ENCODE results near the gene ANKDD1B. TPM values are rescaled to one million over a fixed set of nuclear protein-coding genes. Genes with fewer than 3 reads are reported as not detected.
"Not testable (repeated sequence)": the region's sequence is repeated elsewhere in the genome, so short reads cannot be mapped to it uniquely, and the experiment has no call there.

Gene ANKDD1B
- total RNA-seq, 1 experiment from 2014 or later = 0.84 TPM

DNA sequence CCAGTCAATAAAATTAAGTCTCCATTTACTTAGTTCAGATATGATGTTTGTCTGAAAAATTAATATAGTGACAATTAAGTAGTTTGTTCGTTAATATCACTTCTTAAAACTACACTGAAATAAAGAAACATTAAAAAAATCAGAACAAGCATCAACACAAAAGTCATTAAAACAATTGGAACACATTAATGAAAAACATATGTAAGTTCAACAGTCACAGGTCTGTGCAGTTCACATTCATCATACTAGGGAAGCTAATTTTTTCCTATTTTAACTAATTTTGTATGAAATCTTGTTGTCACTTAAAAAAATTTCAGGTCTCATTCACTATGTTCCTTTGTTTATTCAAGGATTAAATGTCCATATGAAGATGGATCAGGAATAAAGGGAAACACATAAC lies 83.5 kb downstream of the ANKDD1B start (continued):
- TF ChIP-seq, protein P1, sequence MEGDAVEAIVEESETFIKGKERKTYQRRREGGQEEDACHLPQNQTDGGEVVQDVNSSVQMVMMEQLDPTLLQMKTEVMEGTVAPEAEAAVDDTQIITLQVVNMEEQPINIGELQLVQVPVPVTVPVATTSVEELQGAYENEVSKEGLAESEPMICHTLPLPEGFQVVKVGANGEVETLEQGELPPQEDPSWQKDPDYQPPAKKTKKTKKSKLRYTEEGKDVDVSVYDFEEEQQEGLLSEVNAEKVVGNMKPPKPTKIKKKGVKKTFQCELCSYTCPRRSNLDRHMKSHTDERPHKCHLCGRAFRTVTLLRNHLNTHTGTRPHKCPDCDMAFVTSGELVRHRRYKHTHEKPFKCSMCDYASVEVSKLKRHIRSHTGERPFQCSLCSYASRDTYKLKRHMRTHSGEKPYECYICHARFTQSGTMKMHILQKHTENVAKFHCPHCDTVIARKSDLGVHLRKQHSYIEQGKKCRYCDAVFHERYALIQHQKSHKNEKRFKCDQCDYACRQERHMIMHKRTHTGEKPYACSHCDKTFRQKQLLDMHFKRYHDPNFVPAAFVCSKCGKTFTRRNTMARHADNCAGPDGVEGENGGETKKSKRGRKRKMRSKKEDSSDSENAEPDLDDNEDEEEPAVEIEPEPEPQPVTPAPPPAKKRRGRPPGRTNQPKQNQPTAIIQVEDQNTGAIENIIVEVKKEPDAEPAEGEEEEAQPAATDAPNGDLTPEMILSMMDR (IDR thresholded peaks at IDR 0.05 in 2 of 3, conservative IDR thresholded peaks at IDR 0.05 in 1 of 3; ENCODE audit: borderline replicate concordance in 1 of 3, insufficient read depth in 1 of 3, low read depth in 2 of 3, low read length in 2 of 3) = no peak
- no peak for TF ChIP-seq YY1 (IDR thresholded peaks at IDR 0.05; ENCODE audit: extremely low read depth, insufficient replicate concordance, low read depth, low read length)
- no peak for TF ChIP-seq ZNF274 (IDR thresholded peaks at IDR 0.05; ENCODE audit: low read depth, low read length)
- no peak for TF ChIP-seq POLR2AphosphoS5 (IDR thresholded peaks at IDR 0.05; ENCODE audit: low read depth, low read length)

- CTCF ChIA-PET; RAD21 ChIA-PET (ENCODE audit: low non-redundant PET in 1 of 2, low total read pairs in 2 of 2, uncharacterized antibody in 2 of 2, unreplicated experiment in 2 of 2); POLR2A ChIA-PET: not testable (repeated sequence)
Measured at GRCh38 chr5:75695472-75696351, 84.5 kb downstream of the ANKDD1B start.

More at GRCh38 chr5:75695472-75696351, 84.5 kb downstream of the ANKDD1B start:
- BruUV-seq (replicated peaks); ATAC-seq; H3K9me3 ChIP-seq (ENCODE audit: control insufficient read depth in 1 of 2, insufficient read depth in 1 of 2, low read depth in 1 of 2, low read length in 2 of 2); DNase-seq (ENCODE audit: low read depth, low spot score); H3K4me2 ChIP-seq (ENCODE audit: low read length); H3K79me2 ChIP-seq (ENCODE audit: insufficient read depth, low read length); H3K27me3 ChIP-seq (ENCODE audit: insufficient read depth, low read length); H3K36me3 ChIP-seq (ENCODE audit: control insufficient read depth in 1 of 2, insufficient read depth in 2 of 2, low read length in 2 of 2); H3K4me3 ChIP-seq (replicated peaks in 1 of 2; ENCODE audit: low read depth in 1 of 2, low read length in 2 of 2); H3K9me2 ChIP-seq (ENCODE audit: insufficient read depth); H3K9ac ChIP-seq (ENCODE audit: low read length); H2AFZ ChIP-seq (ENCODE audit: low read depth, low read length, poor library complexity, severe bottlenecking); intact Hi-C loops (cut with micrococcal nuclease); H3K27ac ChIP-seq (ENCODE audit: low read depth, low read length); H3K4me1 ChIP-seq (ENCODE audit: control insufficient read depth in 1 of 2, insufficient read depth in 2 of 2, low read length in 2 of 2); H4K20me1 ChIP-seq (ENCODE audit: insufficient read depth): not testable (repeated sequence)

Data from HCT116 (cell line).